Activated naive CD4-positive, alpha-beta T cell treated with anti-CD3 and anti-CD28 coated beads, Interleukin-2, amount 10 ng/mL, durations not matched to agents 7 days and 5 days (primary cell): ENCODE results near the gene MAPRE3.
"Not testable (repeated sequence)": the region's sequence is repeated elsewhere in the genome, so short reads cannot be mapped to it uniquely, and the experiment has no call there.

ENCODE experiments used
- CTCF ChIA-PET: fragments of 350-600 bp; sonication (Branson Sonifier 250); formaldehyde crosslinking; loops from one replicate; lab custom pipeline; 2021; ENCODE audit warnings: antibody characterized with exemption; lab: Charles Lee
- DNase-seq: peaks from one replicate; pipeline ENCODE4 v3.0.0-alpha.2; 2020
- H3K27ac Mint-ChIP-seq: one replicate; pipeline ENCODE4 v1.8.0; 2021; ENCODE audit warnings: mild to moderate bottlenecking, moderate library complexity, mixed read lengths
- H3K27me3 Mint-ChIP-seq: one replicate; pipeline ENCODE4 v1.8.0; 2021; ENCODE audit warnings: mild to moderate bottlenecking, mixed read lengths
- H3K36me3 Mint-ChIP-seq: one replicate; pipeline ENCODE4 v1.8.0; 2021; ENCODE audit warnings: mixed read lengths
- H3K4me1 Mint-ChIP-seq: one replicate; pipeline ENCODE4 v1.8.0; 2021; ENCODE audit warnings: mixed read lengths
- H3K4me3 Mint-ChIP-seq: one replicate; pipeline ENCODE4 v1.8.0; 2021; ENCODE audit warnings: mild to moderate bottlenecking, moderate library complexity, mixed read lengths
- H3K9me3 Mint-ChIP-seq: one replicate; pipeline ENCODE4 v1.8.0; 2021; ENCODE audit warnings: mixed read lengths

Gene MAPRE3

GRCh38 chr2:26970244-26970927 lies at the start of gene MAPRE3:
MAPRE3 (plus strand) TSS chr2:26970637; CDS start chr2:27022219, 51,582 bp downstream.
- peak within 1 kb of the TSS; percentile 66 for H3K4me3 Mint-ChIP-seq
- DNase-seq, result peak; percentile 86
- no peaks in the 10 kb centered on the region for H3K9me3 Mint-ChIP-seq
- no peaks in the 10 kb centered on the region for H3K36me3 Mint-ChIP-seq
- H3K27ac Mint-ChIP-seq, result no peak within 1 kb of the TSS
- peaks cover 19% of the 10 kb centered on the region for H3K4me1 Mint-ChIP-seq
- peaks cover 61% of the 10 kb centered on the region for H3K27me3 Mint-ChIP-seq
- CTCF ChIA-PET, result interaction anchor here (1.2 to 11.9 kb wide), 7 partner anchors 9 to 333 kb away, joined by 3 to 176 read pairs (median 4); no protein-coding TSS in a partner anchor

- peaks cover 31% of the 10 kb centered on the region for H3K27me3 Mint-ChIP-seq
- no peaks in the 10 kb centered on the region for H3K4me1 Mint-ChIP-seq
- no peak for DNase-seq
- no peaks in the 10 kb centered on the region for H3K9me3 Mint-ChIP-seq
- H3K4me3 Mint-ChIP-seq, result no peak overlapping the region
- no peaks in the 10 kb centered on the region for H3K36me3 Mint-ChIP-seq
- no peak overlapping the region for H3K27ac Mint-ChIP-seq
- CTCF ChIA-PET, result interaction anchor here (1.1 to 2.8 kb wide), 3 partner anchors 53 to 239 kb away, joined by 3 to 34 read pairs (median 3); no protein-coding TSS in a partner anchor
Measured at GRCh38 chr2:26921323-26921722, 49.1 kb upstream of the MAPRE3 start.

DNA sequence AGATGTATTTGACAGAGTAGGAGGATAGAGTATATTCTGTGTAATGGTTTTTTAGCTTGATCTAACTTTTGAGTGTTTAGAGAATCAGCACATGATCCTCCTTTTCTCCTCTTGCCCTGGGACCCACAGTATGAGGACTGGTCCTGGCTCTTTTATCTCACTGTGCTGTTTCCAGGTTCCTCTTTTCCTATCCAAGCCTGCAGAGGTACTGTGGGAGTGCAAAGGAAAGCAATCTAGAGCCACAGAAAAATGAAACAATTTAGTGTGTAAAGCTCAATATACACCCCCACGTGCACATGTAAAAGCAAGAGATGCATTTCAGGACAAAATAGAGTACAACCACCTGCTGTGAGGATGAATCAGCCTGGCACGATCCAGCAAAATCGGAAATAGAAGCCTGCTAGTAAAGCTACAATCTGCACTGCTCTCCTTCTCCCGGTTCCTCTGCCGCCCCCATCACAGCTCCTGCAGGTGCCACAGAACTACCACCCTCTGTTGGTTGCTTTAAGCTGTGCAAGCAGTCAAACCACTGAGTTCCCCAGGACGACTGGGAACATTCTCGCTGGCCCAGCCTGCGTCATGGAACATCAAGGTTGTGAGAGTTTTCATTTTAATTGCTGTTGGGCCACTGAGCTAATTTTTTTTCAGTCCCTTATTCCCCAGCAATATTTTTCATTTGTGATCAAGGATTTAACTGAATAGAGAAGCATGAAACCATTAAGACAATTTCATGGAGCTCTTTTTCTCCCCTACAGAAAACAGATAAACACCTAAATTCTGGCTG lies 47.8 kb upstream of the MAPRE3 start:
- H3K4me1 Mint-ChIP-seq, result no peaks in the 10 kb centered on the region
- no peaks in the 10 kb centered on the region for H3K36me3 Mint-ChIP-seq
- H3K4me3 Mint-ChIP-seq, result no peak overlapping the region
- CTCF ChIA-PET, result interaction anchor here (0.6 to 2.8 kb wide), 18 partner anchors 10 to 238 kb away, joined by 3 to 34 read pairs (median 3); partner anchors contain the start of gene DPYSL5
- H3K27ac Mint-ChIP-seq, result no peak overlapping the region
- H3K27me3 Mint-ChIP-seq, result peaks cover 35% of the 10 kb centered on the region
- no peaks in the 10 kb centered on the region for H3K9me3 Mint-ChIP-seq
- peak; percentile 46 for DNase-seq

- not testable (repeated sequence) for H3K27ac Mint-ChIP-seq, DNase-seq, H3K4me3 Mint-ChIP-seq, H3K36me3 Mint-ChIP-seq, H3K9me3 Mint-ChIP-seq, H3K4me1 Mint-ChIP-seq
- peaks cover 35% of the 10 kb centered on the region for H3K27me3 Mint-ChIP-seq
- CTCF ChIA-PET, result interaction anchor here (0.7 to 2.8 kb wide), 13 partner anchors 10 to 236 kb away, joined by 3 to 34 read pairs (median 5); partner anchors contain the start of gene DPYSL5
Measured at GRCh38 chr2:26923189-26923466, 47.3 kb upstream of the MAPRE3 start.

DNA sequence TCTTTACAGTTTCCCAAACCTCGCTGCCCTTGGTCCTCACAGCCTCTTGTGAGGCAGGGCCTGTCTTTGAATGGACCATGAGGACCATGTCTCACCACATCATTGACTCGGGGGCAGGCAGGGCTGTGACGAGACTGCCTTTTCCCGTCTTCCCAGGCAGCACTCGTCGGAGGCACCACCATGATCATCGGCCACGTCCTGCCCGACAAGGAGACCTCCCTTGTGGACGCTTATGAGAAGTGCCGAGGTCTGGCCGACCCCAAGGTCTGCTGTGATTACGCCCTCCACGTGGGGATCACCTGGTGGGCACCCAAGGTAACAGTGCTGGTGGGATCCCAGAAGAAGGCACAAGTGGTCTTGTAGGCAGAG lies 45.7 kb upstream of the MAPRE3 start:
- CTCF ChIA-PET, result no interaction called here
- no peak for DNase-seq
- no peaks in the 10 kb centered on the region for H3K9me3 Mint-ChIP-seq
- H3K27me3 Mint-ChIP-seq, result peaks cover 35% of the 10 kb centered on the region
- no peaks in the 10 kb centered on the region for H3K36me3 Mint-ChIP-seq
- H3K4me1 Mint-ChIP-seq, result no peaks in the 10 kb centered on the region
- no peak overlapping the region for H3K4me3 Mint-ChIP-seq
- no peak overlapping the region for H3K27ac Mint-ChIP-seq

DNA sequence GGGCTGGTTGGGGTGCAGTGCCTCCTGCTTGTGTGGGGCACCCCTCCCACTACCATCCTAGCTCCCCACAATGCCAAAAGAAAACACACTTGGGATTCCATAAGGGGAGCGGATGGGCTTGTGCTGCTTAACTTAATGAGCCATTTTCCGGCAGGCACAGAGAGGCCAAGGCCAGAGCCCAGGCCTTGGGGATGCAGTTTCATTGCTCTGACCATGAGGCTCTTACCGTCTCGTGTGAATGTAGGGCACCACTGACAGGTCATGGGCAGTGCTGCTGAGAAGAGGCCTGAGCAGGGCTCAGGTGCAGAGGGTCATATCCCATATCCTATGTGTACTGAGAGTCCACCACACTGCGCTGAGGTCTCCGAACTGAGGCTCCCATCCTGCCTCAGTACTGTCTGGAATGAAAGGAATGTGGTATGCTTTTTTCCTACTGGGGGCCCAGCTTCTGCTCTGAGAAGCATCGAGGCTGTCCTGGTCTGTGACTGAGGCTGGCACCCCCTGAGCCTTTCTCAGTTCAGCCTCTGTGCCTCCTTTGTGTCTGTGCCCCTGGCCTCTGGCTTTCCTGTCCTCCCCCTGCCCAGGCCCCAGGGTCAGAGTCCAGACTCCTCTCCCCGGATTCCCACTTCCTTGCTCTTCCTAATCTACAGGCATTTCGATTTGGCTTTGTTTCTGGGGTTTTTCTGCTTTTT lies 45.2 kb upstream of the MAPRE3 start:
- no peaks in the 10 kb centered on the region for H3K4me1 Mint-ChIP-seq
- CTCF ChIA-PET, result interaction anchor here (1.1 kb wide), 1 partner anchor 80 kb away, joined by 3 read pairs; no protein-coding TSS in a partner anchor
- no peaks in the 10 kb centered on the region for H3K9me3 Mint-ChIP-seq
- H3K4me3 Mint-ChIP-seq, result no peak overlapping the region
- no peak for DNase-seq
- peaks cover 35% of the 10 kb centered on the region for H3K27me3 Mint-ChIP-seq
- H3K36me3 Mint-ChIP-seq, result no peaks in the 10 kb centered on the region
- no peak overlapping the region for H3K27ac Mint-ChIP-seq

DNA sequence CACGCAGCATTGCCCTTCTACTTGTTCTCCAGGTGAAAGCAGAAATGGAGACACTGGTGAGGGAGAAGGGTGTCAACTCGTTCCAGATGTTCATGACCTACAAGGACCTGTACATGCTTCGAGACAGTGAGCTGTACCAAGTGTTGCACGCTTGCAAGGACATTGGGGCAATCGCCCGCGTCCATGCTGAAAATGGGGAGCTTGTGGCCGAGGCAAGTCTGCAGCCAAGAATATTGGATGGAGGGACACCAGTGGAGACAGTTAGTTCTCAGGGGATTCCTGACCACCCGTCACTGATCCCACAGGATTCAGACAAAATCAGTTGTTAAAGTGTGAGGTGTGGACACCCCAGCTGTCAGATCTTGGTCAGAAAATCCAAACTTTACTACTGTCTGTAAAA lies 43.2 kb upstream of the MAPRE3 start:
- Mint-ChIP-seq H3K36me3 (no peaks in the 10 kb centered on the region), H3K4me3 (no peak overlapping the region), H3K27me3 (peaks cover 31% of the 10 kb centered on the region), H3K4me1 (no peaks in the 10 kb centered on the region), H3K27ac (no peak overlapping the region), H3K9me3 (no peaks in the 10 kb centered on the region)
- DNase-seq, result no peak
- CTCF ChIA-PET, result interaction anchor here (1.2 kb wide), 1 partner anchor 90 kb away, joined by 6 read pairs; no protein-coding TSS in a partner anchor

DNA sequence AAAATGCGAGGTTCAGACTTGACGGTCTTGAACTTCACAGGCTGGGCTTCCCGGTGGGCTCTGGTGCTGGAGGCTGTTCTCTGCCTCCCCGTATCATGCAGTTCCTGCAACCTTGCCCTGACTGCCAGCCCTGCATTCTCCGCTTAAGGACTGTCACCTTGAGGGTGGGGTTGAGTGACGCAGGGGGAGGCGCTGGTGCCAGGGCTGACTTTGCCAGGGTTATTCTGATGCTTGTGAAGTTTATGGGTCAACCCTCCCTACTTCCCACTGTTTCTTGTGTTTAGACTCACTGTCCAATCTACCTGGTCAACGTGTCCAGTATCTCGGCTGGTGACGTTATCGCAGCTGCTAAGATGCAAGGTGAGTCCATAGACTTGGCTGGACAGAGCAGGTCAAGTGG lies 37.5 kb upstream of the MAPRE3 start:
- CTCF ChIA-PET, result interaction anchor here (1.3 to 1.7 kb wide), 2 partner anchors 10 to 86 kb away, joined by 3 to 4 read pairs; no protein-coding TSS in a partner anchor
- H3K36me3 Mint-ChIP-seq, result no peaks in the 10 kb centered on the region
- no peak for DNase-seq
- H3K27ac Mint-ChIP-seq, result no peak overlapping the region
- no peaks in the 10 kb centered on the region for H3K4me1 Mint-ChIP-seq
- no peaks in the 10 kb centered on the region for H3K9me3 Mint-ChIP-seq
- H3K4me3 Mint-ChIP-seq, result no peak overlapping the region
- H3K27me3 Mint-ChIP-seq, result peaks cover 23% of the 10 kb centered on the region

DNA sequence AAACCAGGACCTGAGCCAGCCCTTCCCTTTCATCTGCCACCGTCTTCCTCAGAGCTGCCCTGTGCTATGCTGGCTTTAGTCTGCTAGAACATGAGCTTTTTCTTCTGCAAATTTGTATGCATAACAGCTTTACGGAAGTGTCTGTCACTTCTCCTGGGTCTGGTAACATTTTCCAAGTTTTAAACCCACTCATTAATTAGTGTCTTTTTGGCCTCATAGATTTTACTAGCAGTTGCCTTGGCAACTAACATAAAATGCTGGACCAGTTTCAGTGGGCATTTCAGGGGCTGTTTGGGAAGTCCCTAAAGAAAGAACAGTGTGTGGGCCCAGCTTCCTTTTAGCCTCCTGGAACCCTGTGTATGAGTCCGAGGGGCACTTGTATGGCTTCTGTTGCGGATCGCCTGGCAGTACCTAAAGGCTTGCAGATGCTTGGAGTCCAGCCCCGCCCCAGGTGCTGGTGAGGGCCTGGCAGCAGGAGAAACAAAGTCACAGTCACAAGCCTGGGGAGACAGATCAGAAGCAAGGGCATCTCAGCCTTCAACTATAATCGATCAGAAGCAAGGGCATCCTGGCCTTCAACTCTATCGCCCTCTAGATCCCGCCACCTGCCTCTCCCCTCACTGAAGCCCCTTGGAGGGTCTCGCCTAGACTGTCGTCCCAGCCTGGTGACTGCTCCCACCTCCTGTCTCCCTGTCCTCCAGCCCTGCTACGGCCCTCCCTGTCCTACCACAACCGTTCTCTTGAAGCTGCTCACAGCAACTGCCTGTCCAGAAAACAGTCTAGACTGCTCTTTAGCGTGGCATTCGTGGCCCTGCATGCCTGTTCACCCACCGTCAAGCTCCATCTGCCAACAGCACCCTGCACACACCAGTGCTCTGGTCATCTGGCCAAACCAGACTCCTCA lies 36.8 kb upstream of the MAPRE3 start:
- no peak for DNase-seq
- Mint-ChIP-seq H3K4me3 (no peak overlapping the region), H3K36me3 (no peaks in the 10 kb centered on the region), H3K9me3 (no peaks in the 10 kb centered on the region), H3K4me1 (no peaks in the 10 kb centered on the region), H3K27ac (no peak overlapping the region), H3K27me3 (peaks cover 23% of the 10 kb centered on the region)
- CTCF ChIA-PET, result interaction anchor here (1.1 to 1.7 kb wide), 3 partner anchors 11 to 87 kb away, joined by 3 to 5 read pairs (median 4); no protein-coding TSS in a partner anchor

DNA sequence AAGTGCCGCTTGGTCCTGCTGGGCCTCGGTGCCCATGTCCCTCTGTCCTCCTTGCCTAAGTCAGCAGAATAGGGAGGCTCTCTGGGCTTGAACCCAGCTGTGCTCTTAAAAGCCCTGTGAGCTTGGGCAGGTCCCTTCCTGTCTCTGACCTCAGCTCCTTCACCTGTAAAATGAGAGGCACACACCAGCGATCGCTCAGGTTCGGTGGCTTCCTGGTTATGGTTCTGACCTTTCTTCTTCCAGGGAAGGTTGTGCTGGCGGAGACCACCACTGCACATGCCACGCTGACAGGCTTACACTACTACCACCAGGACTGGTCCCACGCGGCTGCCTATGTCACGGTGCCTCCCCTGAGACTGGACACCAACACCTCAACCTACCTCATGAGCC lies 36.1 kb upstream of the MAPRE3 start:
- Mint-ChIP-seq H3K27me3 (peaks cover 23% of the 10 kb centered on the region), H3K9me3 (no peaks in the 10 kb centered on the region), H3K4me1 (no peaks in the 10 kb centered on the region), H3K27ac (no peak overlapping the region), H3K36me3 (no peaks in the 10 kb centered on the region), H3K4me3 (no peak overlapping the region)
- DNase-seq, result no peak
- CTCF ChIA-PET, result interaction anchor here (1.1 kb wide), 1 partner anchor 12 kb away, joined by 5 read pairs; no protein-coding TSS in a partner anchor

DNA sequence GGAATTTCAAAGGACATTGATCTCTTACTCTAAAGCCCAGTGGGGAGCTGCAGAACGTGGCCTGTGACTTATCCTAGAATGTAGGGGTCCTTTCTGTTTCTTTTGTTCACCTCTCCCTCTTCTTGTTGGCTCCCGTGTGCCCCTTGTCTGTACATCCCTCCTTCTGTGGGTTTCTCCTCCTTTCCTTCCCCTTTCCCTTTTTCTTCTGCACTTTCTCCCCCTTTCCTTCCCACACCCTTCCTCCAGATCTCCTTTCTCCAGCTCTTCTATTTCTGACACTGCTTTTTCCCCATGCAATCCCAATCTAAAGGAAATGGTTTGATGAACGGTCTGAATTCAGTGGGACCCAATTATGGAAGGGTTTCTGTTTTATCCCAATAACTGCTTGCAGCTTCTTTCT lies 35.5 kb upstream of the MAPRE3 start:
- Mint-ChIP-seq H3K9me3 (no peaks in the 10 kb centered on the region), H3K27me3 (peaks cover 26% of the 10 kb centered on the region), H3K4me1 (no peaks in the 10 kb centered on the region), H3K4me3 (no peak overlapping the region), H3K27ac (no peak overlapping the region), H3K36me3 (no peaks in the 10 kb centered on the region)
- DNase-seq, result no peak
- CTCF ChIA-PET, result interaction anchor here (1.1 kb wide), 1 partner anchor 12 kb away, joined by 5 read pairs; no protein-coding TSS in a partner anchor

- Mint-ChIP-seq H3K27ac (no peak overlapping the region), H3K4me1 (no peaks in the 10 kb centered on the region), H3K27me3 (peaks cover 30% of the 10 kb centered on the region), H3K4me3 (no peak overlapping the region), H3K36me3 (no peaks in the 10 kb centered on the region), H3K9me3 (no peaks in the 10 kb centered on the region)
- CTCF ChIA-PET, result interaction anchor here (1.6 kb wide), 1 partner anchor 91 kb away, joined by 4 read pairs; no protein-coding TSS in a partner anchor
- no peak for DNase-seq
Measured at GRCh38 chr2:26936855-26937254, 33.6 kb upstream of the MAPRE3 start.

- Mint-ChIP-seq H3K4me1 (no peaks in the 10 kb centered on the region), H3K27ac (no peak overlapping the region), H3K9me3 (no peaks in the 10 kb centered on the region), H3K4me3 (no peak overlapping the region), H3K27me3 (peaks cover 36% of the 10 kb centered on the region), H3K36me3 (no peaks in the 10 kb centered on the region)
- CTCF ChIA-PET, result no interaction called here
- no peak for DNase-seq
Measured at GRCh38 chr2:26938399-26939118, 31.9 kb upstream of the MAPRE3 start.
